Uterus (tissue), 4 donors: Measurements from ENCODE around the gene TSNAX. TPM values are rescaled to one million over a fixed set of nuclear protein-coding genes. Genes with fewer than 3 reads are reported as not detected.

Experiments
- DNase-seq, 2 donors: peaks; one replicate each; pipeline ENCODE4 v3.0.0-alpha.2; 2019 to 2020
- H3K27ac ChIP-seq, 2 donors: fragments of 200-600 bp; sonication (generic); 1 replicate in 1 of 2; 2 replicates in 1 of 2; pipeline ENCODE4 v1.5.1; 2016 to 2018
- H3K27me3 ChIP-seq, 2 donors: fragments of 200-600 bp; sonication (generic); one replicate each; pipeline ENCODE4 v1.5.1; 2018 to 2019; ENCODE audit warnings: control low read depth in 1 of 2
- H3K36me3 ChIP-seq, 2 donors: fragments of 200-600 bp; sonication (generic); one replicate each; pipeline ENCODE4 v1.5.1; 2019; ENCODE audit warnings: control low read depth in 1 of 2
- H3K4me1 ChIP-seq, 2 donors: fragments of 200-600 bp; sonication (generic); one replicate each; pipeline ENCODE4 v1.5.1; 2018 to 2019; ENCODE audit warnings: control low read depth in 1 of 2
- H3K4me3 ChIP-seq, 2 donors: fragments of 200-600 bp; sonication (generic); 1 replicate in 1 of 2; 2 replicates in 1 of 2; pipeline ENCODE4 v1.5.1; 2018 to 2019; ENCODE audit warnings: mild to moderate bottlenecking in 1 of 2
- H3K9me3 ChIP-seq, 2 donors: fragments of 200-600 bp; sonication (generic); one replicate each; pipeline ENCODE4 v1.5.1; 2019; ENCODE audit warnings: control low read depth in 1 of 2
- POLR2A ChIP-seq, 2 donors: fragments of 450-650 bp; IDR thresholded peaks; one replicate each; pipeline ENCODE4 v1.6.1; 2016; ENCODE audit warnings: antibody characterized with exemption in 2 of 2, mild to moderate bottlenecking in 1 of 2, moderate library complexity in 1 of 2
- intact Hi-C: fragments of 100-400 bp; cut with DNase I; formaldehyde crosslinking; loops from one replicate; pipeline ENCODE4 v1.15.1; 2023; ENCODE audit warnings: low total_unique reads
- total RNA-seq, 4 donors: library from RNA; depleted of rRNA in 3 of 4; stranded (reverse); fragments of >200 nt in 3 of 4; gene quantifications; one replicate each; pipeline versions ENCODE4 v1.1.0 to v1.2.4, GENCODE V29; 2014 to 2023
- TF ChIP-seq, protein P1 (sequence below), 4 experiments: fragments of 200-600 bp in 2 of 4; fragments of 450-650 bp in 2 of 4; sonication (generic) in 2 of 4; IDR thresholded peaks; one replicate each; pipeline ENCODE4 v1.5.1; 2016 to 2019; ENCODE audit warnings: antibody characterized with exemption in 4 of 4, mild to moderate bottlenecking in 2 of 4, moderate library complexity in 1 of 4
- donor health status: DM: yes; HTN: yes; CAD: no.

TSNAX gene
- total RNA-seq, 4 donors from 2014 or later, result 30.6 to 142 (median 63.9) TPM

DNA sequence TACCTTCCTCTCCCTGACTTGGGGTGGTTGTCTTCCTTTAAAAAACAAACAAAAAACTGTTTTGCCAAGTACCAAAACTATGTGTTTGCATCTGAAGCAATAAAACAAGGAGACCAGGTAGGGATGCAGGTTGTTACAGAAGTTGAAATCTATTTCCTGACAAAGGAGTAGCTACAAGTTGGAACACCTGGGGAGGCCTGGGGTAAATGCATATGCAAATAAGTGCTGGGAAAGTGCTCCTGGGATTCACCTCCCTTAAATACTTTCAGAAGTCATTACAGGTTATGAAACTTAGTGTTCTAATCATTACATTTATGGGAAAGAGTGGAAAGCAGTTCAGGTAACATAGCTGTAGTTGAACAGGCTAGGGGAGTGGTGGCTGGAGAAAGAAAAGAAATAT lies 1.9 kb upstream of the TSNAX start:
- TF ChIP-seq, protein P1, sequence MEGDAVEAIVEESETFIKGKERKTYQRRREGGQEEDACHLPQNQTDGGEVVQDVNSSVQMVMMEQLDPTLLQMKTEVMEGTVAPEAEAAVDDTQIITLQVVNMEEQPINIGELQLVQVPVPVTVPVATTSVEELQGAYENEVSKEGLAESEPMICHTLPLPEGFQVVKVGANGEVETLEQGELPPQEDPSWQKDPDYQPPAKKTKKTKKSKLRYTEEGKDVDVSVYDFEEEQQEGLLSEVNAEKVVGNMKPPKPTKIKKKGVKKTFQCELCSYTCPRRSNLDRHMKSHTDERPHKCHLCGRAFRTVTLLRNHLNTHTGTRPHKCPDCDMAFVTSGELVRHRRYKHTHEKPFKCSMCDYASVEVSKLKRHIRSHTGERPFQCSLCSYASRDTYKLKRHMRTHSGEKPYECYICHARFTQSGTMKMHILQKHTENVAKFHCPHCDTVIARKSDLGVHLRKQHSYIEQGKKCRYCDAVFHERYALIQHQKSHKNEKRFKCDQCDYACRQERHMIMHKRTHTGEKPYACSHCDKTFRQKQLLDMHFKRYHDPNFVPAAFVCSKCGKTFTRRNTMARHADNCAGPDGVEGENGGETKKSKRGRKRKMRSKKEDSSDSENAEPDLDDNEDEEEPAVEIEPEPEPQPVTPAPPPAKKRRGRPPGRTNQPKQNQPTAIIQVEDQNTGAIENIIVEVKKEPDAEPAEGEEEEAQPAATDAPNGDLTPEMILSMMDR (IDR thresholded peaks at IDR 0.05), result no peak
- TF ChIP-seq POLR2A (IDR thresholded peaks at IDR 0.05), result no peak
- H3K4me1 ChIP-seq, result peaks cover 0 to 5% of the 10 kb centered on the region in 2 donors
- intact Hi-C loops, result no loop called here
- H3K27ac ChIP-seq, result no peak overlapping the region
- no peaks in the 10 kb centered on the region for H3K27me3 ChIP-seq
- DNase-seq, result no peak
- H3K36me3 ChIP-seq, result no peaks in the 10 kb centered on the region
- no peak overlapping the region for H3K4me3 ChIP-seq
- no peaks in the 10 kb centered on the region for H3K9me3 ChIP-seq

DNA sequence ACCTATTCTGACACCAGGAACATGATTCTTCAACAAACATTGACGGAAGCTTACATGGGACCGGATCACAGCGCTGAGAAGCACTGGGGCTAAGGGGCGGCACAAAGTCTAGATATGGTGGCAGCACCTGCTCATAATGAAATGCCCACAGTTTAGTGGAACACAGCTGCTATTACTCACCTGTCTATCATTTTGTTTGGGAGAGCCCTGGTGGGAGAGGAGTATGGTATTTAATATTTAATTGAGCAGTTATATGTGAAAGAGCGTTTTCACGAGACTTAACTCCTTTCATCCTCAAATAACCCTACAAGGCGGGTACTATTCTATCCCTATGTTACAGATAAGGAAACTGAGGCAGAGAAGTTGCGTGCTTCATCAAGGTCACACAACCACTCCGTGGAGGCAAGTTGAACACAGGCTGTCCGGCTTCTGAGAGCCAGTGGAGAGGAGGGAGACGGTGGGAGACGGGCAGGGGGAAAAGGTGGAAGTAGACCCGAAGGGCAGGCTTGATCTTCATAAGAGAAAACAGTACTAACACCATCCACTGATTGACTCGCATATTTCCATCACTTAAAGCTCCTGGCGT lies 790 bp upstream of the TSNAX start:
- Histone ChIP-seq H3K27me3 (no peaks in the 10 kb centered on the region), H3K27ac (peak overlapping the region; percentile 91 to 92), H3K4me3 (peak overlapping the region; percentile 71 to 84), H3K36me3 (no peaks in the 10 kb centered on the region), H3K9me3 (no peaks in the 10 kb centered on the region), H3K4me1 (peaks cover 0 to 5% of the 10 kb centered on the region in 2 donors)
- intact Hi-C loops, result no loop called here
- TF ChIP-seq, protein P1 (IDR thresholded peaks at IDR 0.05), result no peak
- TF ChIP-seq POLR2A (IDR thresholded peaks at IDR 0.05), result no peak
- peak in 1 of 2 donors; percentile 24 for DNase-seq

DNA sequence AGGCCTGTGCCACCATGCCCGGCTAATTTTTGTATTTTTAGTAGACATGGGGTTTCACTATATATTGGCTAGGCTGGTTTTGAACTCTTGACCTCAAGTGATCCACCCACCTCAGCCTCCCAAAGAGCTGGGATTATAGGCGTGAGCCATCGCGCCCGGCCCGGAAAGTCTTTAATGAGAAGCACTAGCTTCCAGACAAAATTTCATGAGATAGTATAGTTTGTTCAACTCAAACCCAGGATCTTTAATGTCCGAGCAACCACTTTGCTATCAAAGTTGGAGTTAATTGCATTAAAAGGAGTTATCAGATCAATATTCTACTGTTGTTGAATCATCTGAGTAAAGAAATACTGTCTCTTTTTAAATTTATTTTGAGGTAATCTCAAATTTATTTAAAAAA lies 4.8 kb downstream of the TSNAX start:
- DNase-seq, result no peak
- Histone ChIP-seq H3K36me3 (no peaks in the 10 kb centered on the region), H3K9me3 (no peaks in the 10 kb centered on the region), H3K27me3 (no peaks in the 10 kb centered on the region), H3K4me3 (no peak overlapping the region), H3K27ac (no peak overlapping the region), H3K4me1 (peaks cover 0 to 5% of the 10 kb centered on the region in 2 donors)
- no peak for TF ChIP-seq POLR2A (IDR thresholded peaks at IDR 0.05)
- TF ChIP-seq, protein P1 (IDR thresholded peaks at IDR 0.05), result no peak
- intact Hi-C loops, result no loop called here

DNA sequence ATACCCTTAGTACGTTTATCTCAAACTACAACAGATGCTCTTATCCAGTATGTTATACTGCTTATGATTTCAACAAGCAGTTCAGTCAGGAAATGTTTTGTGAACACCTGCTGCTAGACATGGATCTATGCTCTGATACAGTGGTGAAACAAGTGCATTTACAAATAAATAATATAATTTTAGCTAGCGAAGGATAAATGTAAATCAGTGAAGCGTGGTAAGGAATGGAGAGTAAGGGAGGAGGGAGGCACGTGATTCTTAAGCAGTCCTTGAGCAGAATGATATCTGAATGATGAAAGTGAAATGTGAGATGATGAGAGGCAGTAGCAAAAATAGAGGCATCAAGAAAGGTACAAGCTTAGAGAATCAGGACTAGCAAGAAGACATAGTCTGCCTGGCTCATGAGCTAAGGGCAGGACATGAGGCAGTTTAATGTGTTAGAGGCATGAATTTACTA lies 6.3 kb downstream of the TSNAX start:
- Histone ChIP-seq H3K4me1 (peaks cover 0 to 3% of the 10 kb centered on the region in 2 donors), H3K27me3 (no peaks in the 10 kb centered on the region)
- intact Hi-C loops, result no loop called here

DNA sequence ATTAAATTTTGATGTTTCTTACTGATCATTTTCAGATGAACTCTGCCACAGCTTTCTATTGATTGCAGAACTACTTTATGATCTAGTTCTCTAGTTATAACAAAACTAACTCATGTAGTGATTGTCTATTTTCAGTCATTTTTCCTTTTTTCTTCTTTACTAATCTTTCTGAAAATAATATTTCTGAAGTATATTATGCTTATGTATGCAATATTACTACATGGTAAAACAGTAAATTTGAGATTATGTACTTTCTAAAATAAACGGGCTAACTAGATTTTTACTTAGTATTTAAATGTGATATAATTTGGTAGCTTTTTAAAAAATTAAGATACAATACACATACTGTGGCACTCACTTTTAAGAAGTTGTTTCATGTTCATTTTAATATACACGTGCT lies 7.6 kb downstream of the TSNAX start:
- no peaks in the 10 kb centered on the region for H3K27me3 ChIP-seq
- no peaks in the 10 kb centered on the region for H3K4me1 ChIP-seq
- H3K9me3 ChIP-seq, result no peaks in the 10 kb centered on the region
- intact Hi-C loops, result no loop called here
- H3K4me3 ChIP-seq, result no peak overlapping the region
- TF ChIP-seq, protein P1 (IDR thresholded peaks at IDR 0.05), result no peak
- no peak for TF ChIP-seq POLR2A (IDR thresholded peaks at IDR 0.05)
- H3K36me3 ChIP-seq, result no peaks in the 10 kb centered on the region
- H3K27ac ChIP-seq, result no peak overlapping the region
- DNase-seq, result no peak

More for the DNA sequence above, 6.3 kb downstream of the TSNAX start:
- no peak for DNase-seq
- no peaks in the 10 kb centered on the region for H3K36me3 ChIP-seq
- H3K4me3 ChIP-seq, result no peak overlapping the region
- TF ChIP-seq, protein P1 (IDR thresholded peaks at IDR 0.05), result no peak
- TF ChIP-seq POLR2A (IDR thresholded peaks at IDR 0.05), result no peak
- no peak overlapping the region for H3K27ac ChIP-seq
- no peaks in the 10 kb centered on the region for H3K9me3 ChIP-seq
